Measurements from ENCODE around the gene TNFRSF9.
A peak's percentile ranks its signal among the peaks of the same experiment; 100 is the strongest.

- no peak for TF ChIP-seq EZH2 (IDR thresholded peaks at IDR 0.05; ENCODE audit: borderline replicate concordance, low read length)
- TF ChIP-seq CTCF (conservative IDR thresholded peaks at IDR 0.05 in 1 of 2, IDR thresholded peaks at IDR 0.05 in 1 of 2; ENCODE audit: extremely low read depth in 1 of 2, insufficient read depth in 1 of 2, low read depth in 1 of 2, low read length in 2 of 2) = peak; percentile 41 to 61
These were observed 20.8 kb upstream of the TNFRSF9 start, which contains the start of gene PARK7 for GRCh38 chr1:7961216-7962013.
